GM12878 (cell line): ENCODE results near the gene CLEC2L. TPM values are rescaled to one million over a fixed set of nuclear protein-coding genes. Genes with fewer than 3 reads are reported as not detected.

Source experiments
- ATAC-seq: fragments of 200-7000 bp; cut with Tn5 transposase; 3 replicates; pipeline ENCODE4 v1.9.1; 2020; ENCODE audit warnings: mild to moderate bottlenecking, moderate library complexity
- BruUV-seq: library from RNA; stranded (reverse); fragments of 400-500 nt; replicated peaks from 2 replicates; lab custom pipeline; 2021; lab: Mats Ljungman, UMichigan
- CTCF ChIA-PET: fragments of 300-600 bp; sonication (Branson Sonifier 250); formaldehyde crosslinking; extraction: SDS; loops from one replicate; lab custom pipeline; 2021; ENCODE audit warnings: inconsistent platforms; lab: Yijun Ruan, JAX
- POLR2A ChIA-PET: fragments of 350-600 bp; formaldehyde crosslinking; extraction: SDS; loops from one replicate; lab custom pipeline; 2021; ENCODE audit warnings: inconsistent platforms; lab: Charles Lee
- RAD21 ChIA-PET: fragments of 300-600 bp; sonication (Branson Sonifier 250); formaldehyde crosslinking; loops from one replicate; lab custom pipeline; 2023; ENCODE audit warnings: antibody characterized with exemption; ENCODE audit not compliant: unreplicated experiment; lab: Charles Lee
- SMC1A ChIA-PET: fragments of 300-600 bp; sonication (Branson Sonifier 250); formaldehyde crosslinking; loops from one replicate; lab custom pipeline; 2023; ENCODE audit not compliant: unreplicated experiment, uncharacterized antibody; lab: Charles Lee
- DNase-seq: peaks from one replicate; pipeline ENCODE4 v3.0.0-alpha.2; 2011; ENCODE audit warnings: low read depth, low spot score
- FAIRE-seq: peaks from 3 replicates; lab custom pipeline; 2011; peaks lifted over from hg19 to GRCh38; lab: Jason Lieb, UNC
- H2AFZ ChIP-seq: 2 replicates; pipeline ENCODE4 v1.6.0; 2011; ENCODE audit warnings: low read depth, low read length, control low read depth; ENCODE audit not compliant: control insufficient read depth
- H3K27ac ChIP-seq: 2 replicates; pipeline ENCODE4 v1.5.1; 2011; ENCODE audit warnings: control low read depth; ENCODE audit not compliant: control insufficient read depth, insufficient read depth
- H3K27me3 ChIP-seq, 2 experiments: replicated peaks in 1 of 2; 2 replicates each; pipeline versions ENCODE4 v1.6.0 to v1.6.1; 2011; ENCODE audit warnings: low read length in 1 of 2; ENCODE audit not compliant: control insufficient read depth in 2 of 2, insufficient read depth in 2 of 2
- H3K36me3 ChIP-seq, 2 experiments: 2 replicates each; pipeline ENCODE4 v1.5.1; 2011; ENCODE audit warnings: low read length in 1 of 2; ENCODE audit not compliant: control insufficient read depth in 2 of 2, insufficient read depth in 2 of 2
- H3K4me1 ChIP-seq: 2 replicates; pipeline ENCODE4 v1.6.1; 2011; ENCODE audit warnings: mild to moderate bottlenecking, low read length, moderate library complexity, mixed read lengths; ENCODE audit not compliant: control insufficient read depth, insufficient read depth
- H3K4me2 ChIP-seq: 2 replicates; pipeline ENCODE4 v1.6.0; 2011; ENCODE audit warnings: control low read depth; ENCODE audit not compliant: control insufficient read depth, insufficient read depth
- H3K4me3 ChIP-seq: fragments of 200-600 bp; sonication (generic); 2 replicates; pipeline ENCODE4 v1.5.1; 2016
- H3K79me2 ChIP-seq: 2 replicates; pipeline ENCODE4 v1.6.0; 2011; ENCODE audit warnings: low read length; ENCODE audit not compliant: control insufficient read depth, insufficient read depth
- H3K9ac ChIP-seq: 2 replicates; pipeline ENCODE4 v1.8.0; 2011; ENCODE audit warnings: low read length, control low read depth, mixed read lengths; ENCODE audit not compliant: control insufficient read depth, insufficient read depth
- H3K9me3 ChIP-seq: replicated peaks from 3 replicates; pipeline ENCODE4 v1.5.1; 2011; ENCODE audit warnings: mild to moderate bottlenecking, low read length; ENCODE audit not compliant: control insufficient read depth, insufficient read depth
- H4K20me1 ChIP-seq: 2 replicates; pipeline ENCODE4 v1.6.0; 2011; ENCODE audit not compliant: control insufficient read depth, insufficient read depth
- ASH2L ChIP-seq: fragments of 300-600, 200-600 bp; sonication (generic); IDR thresholded peaks from 2 replicates; pipeline ENCODE4 v1.6.1; 2017; ENCODE audit warnings: low read depth, mild to moderate bottlenecking, borderline replicate concordance
- ATF7 ChIP-seq: fragments of 450-650 bp; IDR thresholded peaks from 2 replicates; pipeline ENCODE4 v1.6.1; 2016; ENCODE audit warnings: low read depth, mild to moderate bottlenecking
- CHD2 ChIP-seq: IDR thresholded peaks from 2 replicates; pipeline ENCODE4 v1.6.1; 2011; ENCODE audit warnings: low read depth, low read length, improper control_type of control experiment, borderline replicate concordance
- FOXK2 ChIP-seq: fragments of 450-650 bp; IDR thresholded peaks from 2 replicates; pipeline ENCODE4 v1.6.1; 2017; ENCODE audit warnings: mild to moderate bottlenecking, moderate library complexity
- GABPA ChIP-seq: IDR thresholded peaks from 2 replicates; pipeline ENCODE4 v1.6.1; 2014; ENCODE audit warnings: antibody characterized with exemption, low read depth, mild to moderate bottlenecking, inconsistent platforms
- IRF4 ChIP-seq: IDR thresholded peaks from 2 replicates; pipeline ENCODE4 v1.6.1; 2011; ENCODE audit warnings: low read depth, low read length
- MXI1 ChIP-seq: fragments of 150-350 bp; IDR thresholded peaks from 2 replicates; pipeline ENCODE4 v1.6.1; 2011; ENCODE audit warnings: low read depth, mild to moderate bottlenecking, inconsistent platforms, low read length, improper control_type of control experiment
- PAX8 ChIP-seq: fragments of 450-650 bp; IDR thresholded peaks from 2 replicates; pipeline ENCODE4 v1.6.1; 2017; ENCODE audit warnings: mild to moderate bottlenecking, moderate library complexity
- RCOR1 ChIP-seq: conservative IDR thresholded peaks from 2 replicates; pipeline ENCODE4 v1.6.1; 2012; ENCODE audit warnings: low read depth, low read length, improper control_type of control experiment
- RUNX3 ChIP-seq: IDR thresholded peaks from 2 replicates; pipeline ENCODE4 v1.6.1; 2012; ENCODE audit warnings: low read length, inconsistent platforms
- SMAD5 ChIP-seq: IDR thresholded peaks from 2 replicates; pipeline ENCODE4 v1.6.1; 2016; ENCODE audit warnings: antibody characterized with exemption, low read depth
- SMC3 ChIP-seq: IDR thresholded peaks from 2 replicates; pipeline ENCODE4 v1.6.1; 2011; ENCODE audit warnings: low read length, improper control_type of control experiment, borderline replicate concordance
- ZNF207 ChIP-seq: fragments of 450-650 bp; IDR thresholded peaks from 2 replicates; pipeline ENCODE4 v1.6.1; 2014; ENCODE audit warnings: antibody characterized with exemption, mild to moderate bottlenecking, borderline replicate concordance
- WGBS: methylation state at CpG from one replicate; pipeline ENCODE4 v1.1.6; 2016; ENCODE audit warnings: low lambda C conversion rate; ENCODE audit not compliant: insufficient replicate concordance, insufficient coverage; ENCODE audit errors: missing lambda C conversion rate; 5-methylcytosine and 5-hydroxymethylcytosine counted together
- in situ Hi-C: fragments of 300-500 bp; cut with MboI; formaldehyde crosslinking; loops from 9 replicates; pipeline ENCODE4 v1.14.3; 2018; ENCODE audit warnings: mixed read lengths
- intact Hi-C: fragments of 100-400 bp; cut with micrococcal nuclease; formaldehyde crosslinking; loops from one replicate; pipeline ENCODE4 v1.14.2; 2022; ENCODE audit not compliant: unreplicated experiment
- polyA plus RNA-seq, 11 experiments: library from polyadenylated mRNA; depleted of rRNA in 4 of 11; unstranded in 6 of 11; stranded (reverse) in 5 of 11; fragments of >200 nt; fragmentation: Nextera tagmentation in 4 of 11; fragmentation: Illumina TruSeq in 1 of 11; extraction: Ambion mirVana in 4 of 11; extraction: Trizol in 1 of 11; gene quantifications; 1 replicate in 1 of 11; 2 replicates in 10 of 11; pipeline versions ENCODE4 v1.2.1 to v1.2.3, GENCODE V29; 2011 to 2016; ENCODE audit warnings: inconsistent platforms in 2 of 11, missing spikeins in 2 of 11, low read depth in 1 of 11
- total RNA-seq, 4 experiments: library from RNA; depleted of rRNA in 3 of 4; stranded (reverse); fragments of >200 nt in 3 of 4; fragmentation: Illumina TruSeq in 1 of 4; extraction: Trizol in 1 of 4; gene quantifications; 2 replicates each; pipeline versions ENCODE4 v1.2.1 to v1.2.3, GENCODE V29; 2013 to 2021
- TF ChIP-seq, protein P1 (sequence below): IDR thresholded peaks from 2 replicates; pipeline ENCODE4 v1.6.1; 2012; ENCODE audit warnings: improper control_type of control experiment, low read depth, low read length; ENCODE audit not compliant: insufficient replicate concordance
- TF ChIP-seq, protein P2 (sequence below): fragments of 450-650 bp; IDR thresholded peaks from 2 replicates; pipeline ENCODE4 v1.6.1; 2016; ENCODE audit warnings: mild to moderate bottlenecking, moderate library complexity, borderline replicate concordance

The CLEC2L gene
- total and polyA plus RNA-seq, 10 of the 15 experiments (the other 5 are each of a cell fraction or from before 2014, with no cell fraction given): not detected

DNA sequence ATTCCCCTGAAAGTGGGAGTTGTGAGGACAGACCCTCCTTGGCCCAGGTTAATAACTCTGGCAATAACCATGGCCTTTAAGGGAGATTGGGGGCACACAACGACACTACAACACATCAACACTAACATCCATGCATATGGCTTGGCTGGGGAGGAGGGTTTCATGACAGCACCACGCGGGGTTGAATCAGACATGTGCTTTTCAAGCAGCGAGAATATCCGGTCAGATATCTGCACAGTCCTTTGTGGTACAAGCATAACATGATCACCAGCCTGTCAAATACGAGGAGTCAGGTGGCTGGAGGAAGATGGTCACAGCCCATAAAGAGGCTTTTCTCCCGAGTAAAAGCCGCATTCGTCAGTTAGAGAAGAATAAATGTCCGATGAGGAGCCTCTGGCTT, 27.0 kb upstream of the CLEC2L start:
- no peaks in the 10 kb centered on the region for H3K36me3 ChIP-seq
- BruUV-seq: no TSS peak
- TF ChIP-seq RUNX3: no peak
- TF ChIP-seq, protein P1, sequence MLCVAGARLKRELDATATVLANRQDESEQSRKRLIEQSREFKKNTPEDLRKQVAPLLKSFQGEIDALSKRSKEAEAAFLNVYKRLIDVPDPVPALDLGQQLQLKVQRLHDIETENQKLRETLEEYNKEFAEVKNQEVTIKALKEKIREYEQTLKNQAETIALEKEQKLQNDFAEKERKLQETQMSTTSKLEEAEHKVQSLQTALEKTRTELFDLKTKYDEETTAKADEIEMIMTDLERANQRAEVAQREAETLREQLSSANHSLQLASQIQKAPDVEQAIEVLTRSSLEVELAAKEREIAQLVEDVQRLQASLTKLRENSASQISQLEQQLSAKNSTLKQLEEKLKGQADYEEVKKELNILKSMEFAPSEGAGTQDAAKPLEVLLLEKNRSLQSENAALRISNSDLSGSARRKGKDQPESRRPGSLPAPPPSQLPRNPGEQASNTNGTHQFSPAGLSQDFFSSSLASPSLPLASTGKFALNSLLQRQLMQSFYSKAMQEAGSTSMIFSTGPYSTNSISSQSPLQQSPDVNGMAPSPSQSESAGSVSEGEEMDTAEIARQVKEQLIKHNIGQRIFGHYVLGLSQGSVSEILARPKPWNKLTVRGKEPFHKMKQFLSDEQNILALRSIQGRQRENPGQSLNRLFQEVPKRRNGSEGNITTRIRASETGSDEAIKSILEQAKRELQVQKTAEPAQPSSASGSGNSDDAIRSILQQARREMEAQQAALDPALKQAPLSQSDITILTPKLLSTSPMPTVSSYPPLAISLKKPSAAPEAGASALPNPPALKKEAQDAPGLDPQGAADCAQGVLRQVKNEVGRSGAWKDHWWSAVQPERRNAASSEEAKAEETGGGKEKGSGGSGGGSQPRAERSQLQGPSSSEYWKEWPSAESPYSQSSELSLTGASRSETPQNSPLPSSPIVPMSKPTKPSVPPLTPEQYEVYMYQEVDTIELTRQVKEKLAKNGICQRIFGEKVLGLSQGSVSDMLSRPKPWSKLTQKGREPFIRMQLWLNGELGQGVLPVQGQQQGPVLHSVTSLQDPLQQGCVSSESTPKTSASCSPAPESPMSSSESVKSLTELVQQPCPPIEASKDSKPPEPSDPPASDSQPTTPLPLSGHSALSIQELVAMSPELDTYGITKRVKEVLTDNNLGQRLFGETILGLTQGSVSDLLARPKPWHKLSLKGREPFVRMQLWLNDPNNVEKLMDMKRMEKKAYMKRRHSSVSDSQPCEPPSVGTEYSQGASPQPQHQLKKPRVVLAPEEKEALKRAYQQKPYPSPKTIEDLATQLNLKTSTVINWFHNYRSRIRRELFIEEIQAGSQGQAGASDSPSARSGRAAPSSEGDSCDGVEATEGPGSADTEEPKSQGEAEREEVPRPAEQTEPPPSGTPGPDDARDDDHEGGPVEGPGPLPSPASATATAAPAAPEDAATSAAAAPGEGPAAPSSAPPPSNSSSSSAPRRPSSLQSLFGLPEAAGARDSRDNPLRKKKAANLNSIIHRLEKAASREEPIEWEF: no peak
- no peak for TF ChIP-seq PAX8
- TF ChIP-seq ASH2L: no peak
- TF ChIP-seq GABPA: no peak
- TF ChIP-seq CHD2: no peak
- no peak for TF ChIP-seq RCOR1
- TF ChIP-seq MXI1: no peak
- TF ChIP-seq ZNF207: no peak
- TF ChIP-seq SMAD5: no peak
- TF ChIP-seq IRF4: no peak
- TF ChIP-seq SMC3: no peak
- TF ChIP-seq, protein P2, sequence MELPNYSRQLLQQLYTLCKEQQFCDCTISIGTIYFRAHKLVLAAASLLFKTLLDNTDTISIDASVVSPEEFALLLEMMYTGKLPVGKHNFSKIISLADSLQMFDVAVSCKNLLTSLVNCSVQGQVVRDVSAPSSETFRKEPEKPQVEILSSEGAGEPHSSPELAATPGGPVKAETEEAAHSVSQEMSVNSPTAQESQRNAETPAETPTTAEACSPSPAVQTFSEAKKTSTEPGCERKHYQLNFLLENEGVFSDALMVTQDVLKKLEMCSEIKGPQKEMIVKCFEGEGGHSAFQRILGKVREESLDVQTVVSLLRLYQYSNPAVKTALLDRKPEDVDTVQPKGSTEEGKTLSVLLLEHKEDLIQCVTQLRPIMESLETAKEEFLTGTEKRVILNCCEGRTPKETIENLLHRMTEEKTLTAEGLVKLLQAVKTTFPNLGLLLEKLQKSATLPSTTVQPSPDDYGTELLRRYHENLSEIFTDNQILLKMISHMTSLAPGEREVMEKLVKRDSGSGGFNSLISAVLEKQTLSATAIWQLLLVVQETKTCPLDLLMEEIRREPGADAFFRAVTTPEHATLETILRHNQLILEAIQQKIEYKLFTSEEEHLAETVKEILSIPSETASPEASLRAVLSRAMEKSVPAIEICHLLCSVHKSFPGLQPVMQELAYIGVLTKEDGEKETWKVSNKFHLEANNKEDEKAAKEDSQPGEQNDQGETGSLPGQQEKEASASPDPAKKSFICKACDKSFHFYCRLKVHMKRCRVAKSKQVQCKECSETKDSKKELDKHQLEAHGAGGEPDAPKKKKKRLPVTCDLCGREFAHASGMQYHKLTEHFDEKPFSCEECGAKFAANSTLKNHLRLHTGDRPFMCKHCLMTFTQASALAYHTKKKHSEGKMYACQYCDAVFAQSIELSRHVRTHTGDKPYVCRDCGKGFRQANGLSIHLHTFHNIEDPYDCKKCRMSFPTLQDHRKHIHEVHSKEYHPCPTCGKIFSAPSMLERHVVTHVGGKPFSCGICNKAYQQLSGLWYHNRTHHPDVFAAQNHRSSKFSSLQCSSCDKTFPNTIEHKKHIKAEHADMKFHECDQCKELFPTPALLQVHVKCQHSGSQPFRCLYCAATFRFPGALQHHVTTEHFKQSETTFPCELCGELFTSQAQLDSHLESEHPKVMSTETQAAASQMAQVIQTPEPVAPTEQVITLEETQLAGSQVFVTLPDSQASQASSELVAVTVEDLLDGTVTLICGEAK: no peak
- TF ChIP-seq ATF7: no peak
- TF ChIP-seq FOXK2: no peak
- WGBS: 94% methylated on average over 10 of the region's 10 CpGs
- in situ Hi-C loops (no loop called here), intact Hi-C loops (loop anchor here (5.0 kb wide), 1 partner anchor 64 kb away; no protein-coding TSS in a partner anchor)
- no peak overlapping the region for H3K4me3 ChIP-seq
- DNase-seq (no peak), ATAC-seq (no peak), FAIRE-seq (no peak)
- ChIA-PET RAD21 (no interaction called here), CTCF (interaction anchor here (0.6 to 1.7 kb wide), 3 partner anchors 62 to 124 kb away, joined by 3 to 4 read pairs (median 3); no protein-coding TSS in a partner anchor), POLR2A (no interaction called here), SMC1A (interaction anchor here (1.5 kb wide), 1 partner anchor 12 kb away, joined by 4 read pairs; no protein-coding TSS in a partner anchor)
- H2AFZ ChIP-seq: no peak overlapping the region
- H3K79me2 ChIP-seq: no peaks in the 10 kb centered on the region
- no peak overlapping the region for H3K4me2 ChIP-seq
- no peak overlapping the region for H3K9ac ChIP-seq
- H3K4me1 ChIP-seq: peaks cover 24% of the 10 kb centered on the region
- no peak overlapping the region for H3K27ac ChIP-seq
- H4K20me1 ChIP-seq: no peaks in the 10 kb centered on the region
- peaks cover 8% of the 10 kb centered on the region; the same call in 2 of the 3 replicates for H3K9me3 ChIP-seq
- no peaks in the 10 kb centered on the region for H3K27me3 ChIP-seq
